GM19438 (cell line): ENCODE measurements around the gene SMIM24.

Experiments used
- ATAC-seq: cut with Tn5 transposase; IDR thresholded peaks from one replicate; pipeline ENCODE4 v1.9.1; 2021; ENCODE audit warnings: low read depth; ENCODE audit not compliant: unreplicated experiment

The SMIM24 gene

GRCh38 chr19:3499738-3500428 is 19.6 kb upstream of the SMIM24 start:
- ATAC-seq, result no peak

GRCh38 chr19:3497757-3498520 is 17.6 kb upstream of the SMIM24 start:
- no peak for ATAC-seq

- no peak for ATAC-seq
These were observed 16.3 kb upstream of the SMIM24 start for GRCh38 chr19:3496392-3497273.

- no peak for ATAC-seq
These were observed 14.2 kb upstream of the SMIM24 start for GRCh38 chr19:3494559-3494958.

GRCh38 chr19:3494051-3494450 is 13.7 kb upstream of the SMIM24 start:
- ATAC-seq, result no peak

- no peak for ATAC-seq
These were observed 13.3 kb upstream of the SMIM24 start for GRCh38 chr19:3493651-3494050.

- ATAC-seq, result no peak
These were observed 12.6 kb upstream of the SMIM24 start for GRCh38 chr19:3492919-3493318.

- ATAC-seq, result no peak
These were observed 12.0 kb upstream of the SMIM24 start for GRCh38 chr19:3492131-3492839.

GRCh38 chr19:3491396-3492119 is 11.2 kb upstream of the SMIM24 start:
- no peak for ATAC-seq

- no peak for ATAC-seq
These were observed 2.9 kb upstream of the SMIM24 start, which contains the start of gene SMIM44 for GRCh38 chr19:3483226-3483628. Gene SMIM44 (minus strand): TSS chr19:3483441. CDS start chr19:3483403, 38 bp downstream.

- no peak for ATAC-seq
These were observed 2.3 kb upstream of the SMIM24 start for GRCh38 chr19:3482507-3483225.

GRCh38 chr19:3481241-3482090 is 1.1 kb upstream of the SMIM24 start:
- no peak for ATAC-seq

GRCh38 chr19:3479834-3480215 is 500 bp downstream of the SMIM24 start:
- ATAC-seq, result no peak

- ATAC-seq, result no peak
These were observed 1.0 kb downstream of the SMIM24 start for GRCh38 chr19:3479177-3479833.

- no peak for ATAC-seq
These were observed 1.7 kb downstream of the SMIM24 start for GRCh38 chr19:3478409-3479176.

GRCh38 chr19:3477951-3478350 is 2.4 kb downstream of the SMIM24 start:
- ATAC-seq, result no peak

GRCh38 chr19:3477506-3477905 is 2.8 kb downstream of the SMIM24 start:
- ATAC-seq, result no peak
